ELF-1 (cell line): ENCODE results near the gene C12orf60.

Source experiments
- DNase-seq: peaks from one replicate; pipeline ENCODE4 v3.0.0-alpha.2; 2016; ENCODE audit warnings: low read depth, low spot score

Gene C12orf60

DNA sequence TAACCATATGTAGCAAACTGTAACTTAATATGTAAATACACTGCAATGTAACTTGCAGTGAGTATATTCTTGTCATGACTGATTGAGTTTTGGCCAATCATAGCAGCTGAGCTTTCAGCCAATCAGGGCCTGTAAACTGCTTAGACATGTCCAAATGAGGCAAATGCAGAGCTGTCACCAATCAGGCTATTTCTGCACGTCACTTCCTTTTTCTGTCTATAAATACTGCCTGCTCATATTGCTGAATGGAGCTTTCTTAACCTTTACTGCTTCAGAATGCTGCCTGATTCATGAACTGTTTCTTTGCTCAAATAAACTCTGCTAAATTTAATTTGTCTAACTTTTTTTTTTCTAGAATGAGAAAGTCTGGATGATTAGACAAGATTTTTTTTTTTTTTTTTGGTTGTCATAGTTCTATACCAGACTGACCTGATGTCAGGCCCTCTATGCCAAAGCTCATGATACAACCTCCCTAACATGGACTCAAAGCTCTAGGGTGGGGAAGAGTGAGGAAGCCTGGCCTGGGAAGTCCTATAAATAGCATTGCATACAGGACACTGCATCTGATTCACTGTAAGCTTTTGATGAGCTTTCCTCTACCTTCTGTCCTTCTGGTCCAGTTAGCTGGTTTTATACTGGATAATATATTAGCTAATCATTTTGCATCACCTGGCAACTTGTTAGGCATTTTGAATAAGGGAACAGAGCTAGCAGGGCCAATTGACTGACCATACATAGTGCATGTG, 70.1 kb downstream of the C12orf60 start:
- no peak for DNase-seq
